Esophagus squamous epithelium (tissue), 4 donors: ENCODE measurements around the gene AFDN.

Experiments
- CTCF ChIP-seq, 6 experiments: fragments of 450-650 bp in 4 of 6; fragments of 200-600 bp in 2 of 6; sonication (generic) in 2 of 6; IDR thresholded peaks; one replicate each; pipeline ENCODE4 v1.5.1; 2016 to 2019; ENCODE audit warnings: antibody characterized with exemption in 6 of 6, mild to moderate bottlenecking in 4 of 6, moderate library complexity in 4 of 6
- POLR2A ChIP-seq, 4 donors: fragments of 450-650 bp; IDR thresholded peaks; one replicate each; pipeline ENCODE4 v1.6.1; 2017; ENCODE audit warnings: antibody characterized with exemption in 4 of 4, mild to moderate bottlenecking in 4 of 4, moderate library complexity in 3 of 4

- TF ChIP-seq CTCF (IDR thresholded peaks at IDR 0.05) (no peak), POLR2A (IDR thresholded peaks at IDR 0.05) (no peak)
Observed at GRCh38 chr6:168016176-168016620, 189.5 kb downstream of the AFDN start.
